ENCODE results near the gene GATAD2B.

The GATAD2B gene

DNA sequence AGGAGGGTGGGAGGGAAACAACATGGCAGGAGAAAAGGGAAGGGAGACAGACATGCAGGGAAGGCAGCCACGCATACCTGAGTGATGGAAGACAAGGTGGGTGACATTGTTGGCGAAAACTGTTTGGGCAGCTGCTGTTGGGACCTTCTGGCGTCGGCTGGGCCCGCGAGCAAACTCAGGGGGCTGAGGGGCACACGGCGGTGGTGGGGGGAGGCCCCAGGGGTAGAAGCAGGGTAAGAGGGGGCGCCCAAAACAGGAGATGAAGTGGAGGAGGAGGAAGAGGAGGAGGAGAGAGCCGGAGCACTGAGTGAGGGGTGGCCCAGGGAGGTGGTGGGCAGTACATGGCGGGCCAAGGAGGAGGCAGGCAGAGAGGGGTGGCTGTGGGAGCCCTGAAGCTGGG, 28.4 kb upstream of the GATAD2B start:
- no peak for DNase-seq

DNA sequence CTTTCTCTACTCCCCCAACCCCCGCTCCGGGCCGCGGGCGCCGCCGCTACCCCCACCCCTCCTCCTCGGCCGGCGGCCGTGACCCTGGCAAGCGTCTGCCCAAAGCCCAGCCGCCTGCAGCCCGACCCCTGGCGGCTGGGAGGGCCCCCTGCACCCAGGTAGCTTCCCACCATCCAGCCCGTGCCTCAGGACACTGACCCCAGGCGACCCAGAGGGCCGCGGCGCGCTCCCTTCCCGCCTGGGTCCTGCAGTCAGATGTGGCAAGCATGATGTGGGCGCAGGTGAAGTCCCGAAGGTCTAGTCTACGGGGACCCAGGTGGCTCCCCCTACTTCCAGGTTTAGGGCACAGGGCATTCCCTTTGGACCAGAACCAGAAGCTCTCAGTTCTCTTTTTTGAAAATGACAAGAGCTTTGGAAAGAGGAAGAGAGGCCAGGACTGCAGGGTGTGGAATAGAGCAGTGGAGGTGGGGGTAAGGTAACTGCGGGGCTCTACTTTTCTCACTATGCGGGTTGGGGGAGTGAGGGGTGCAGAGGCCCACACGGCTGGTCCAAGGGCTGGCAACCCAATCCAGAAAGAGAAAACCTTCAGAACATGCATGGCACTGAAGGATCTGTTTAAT, 24.0 kb upstream of the GATAD2B start, which contains the start of gene DENND4B:
Gene DENND4B (minus strand): TSS at position 97 of the 620 bp plus-strand sequence. CDS start 2,344 bp downstream, outside the sequence.
- DNase-seq: peak; percentile 68 to 79

DNA sequence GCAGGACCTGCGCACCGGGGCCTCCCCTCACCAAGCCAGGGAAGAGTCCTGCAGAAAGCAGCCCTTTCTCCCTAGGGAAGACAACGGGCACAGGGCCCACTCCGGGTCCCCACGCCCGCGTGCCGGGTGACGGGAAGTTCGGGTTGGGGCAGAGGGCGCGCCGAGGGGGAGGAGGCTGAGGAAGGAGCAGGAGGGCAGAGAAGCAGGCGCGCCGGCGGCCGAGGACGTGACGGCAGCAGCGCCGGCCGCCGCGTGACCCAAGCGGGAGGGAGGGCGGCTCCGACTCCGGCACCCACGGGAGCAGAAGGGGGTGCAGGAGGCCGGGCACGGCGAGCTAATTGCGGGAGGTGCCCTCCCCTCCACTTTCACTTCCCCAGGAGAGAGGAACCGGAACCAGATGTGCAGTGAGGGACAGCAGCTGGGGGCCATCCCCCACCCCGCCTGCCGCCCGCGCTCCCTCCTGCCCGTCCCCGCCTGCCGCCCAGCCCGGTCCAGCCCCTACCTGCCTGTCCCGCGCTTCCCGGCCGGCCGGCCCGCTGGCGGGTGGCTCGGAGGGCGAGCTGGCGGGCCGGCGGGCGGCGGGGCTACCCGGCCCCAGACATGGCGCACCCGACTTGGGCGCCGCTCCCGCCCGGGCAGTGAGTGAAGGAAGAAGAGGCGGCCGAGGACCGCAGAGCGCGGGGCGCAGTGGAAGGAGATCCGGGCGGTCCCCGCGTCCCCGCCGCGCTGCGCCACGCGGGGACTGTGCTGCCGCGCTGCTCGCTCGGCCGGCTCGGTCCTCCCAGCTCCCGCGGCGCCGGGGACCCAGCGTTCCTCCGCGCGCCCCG, 23.2 kb upstream of the GATAD2B start:
- peak; percentile 93 to 96 for DNase-seq

DNA sequence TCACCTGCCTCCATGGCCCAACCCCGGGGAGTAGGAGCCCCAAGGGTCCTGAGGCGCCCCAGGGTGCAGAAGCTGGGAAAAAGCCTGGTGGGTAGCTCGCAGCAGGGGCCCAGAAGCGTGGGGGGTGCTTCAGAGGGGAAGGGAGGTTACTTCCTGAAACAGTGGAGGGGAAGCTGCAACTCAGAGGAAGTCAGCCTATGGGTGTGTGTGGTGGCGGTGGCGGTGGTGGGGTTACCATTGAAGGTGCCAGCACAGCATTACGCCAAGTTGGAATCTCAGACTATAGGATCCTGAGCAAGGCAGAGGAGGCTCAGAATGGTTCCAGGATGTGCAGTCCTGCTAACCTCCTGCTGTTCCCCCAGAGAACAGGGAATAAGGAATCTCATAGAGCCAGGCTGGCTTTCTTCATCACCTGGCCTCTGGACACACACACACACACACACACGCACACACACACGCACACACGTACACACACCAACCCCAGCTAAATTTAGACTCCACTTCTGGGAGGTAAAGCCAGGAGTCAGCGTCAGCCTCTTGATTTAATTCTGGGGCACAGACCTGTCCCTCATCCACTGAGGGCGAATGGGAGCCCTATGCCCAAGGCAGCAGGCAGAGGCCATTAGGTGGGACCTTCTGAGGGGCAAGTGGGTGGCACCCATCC, 22.5 kb upstream of the GATAD2B start:
- peak; percentile 70 to 86 for DNase-seq

DNA sequence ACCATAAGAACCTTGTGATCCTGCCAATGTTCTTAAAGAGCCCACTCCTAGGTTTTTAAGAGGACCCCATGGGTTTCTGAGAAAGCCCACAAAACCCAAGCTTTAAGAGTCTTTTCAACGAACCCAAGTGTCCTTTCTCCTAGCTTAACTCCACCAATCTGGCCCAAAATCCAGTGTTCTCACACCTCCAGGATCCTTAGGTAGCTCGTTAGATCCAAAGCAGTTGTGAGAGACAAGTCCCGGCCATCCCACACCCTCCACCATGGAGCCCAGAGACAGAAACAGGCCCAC, 22.0 kb upstream of the GATAD2B start:
- no peak for DNase-seq

DNA sequence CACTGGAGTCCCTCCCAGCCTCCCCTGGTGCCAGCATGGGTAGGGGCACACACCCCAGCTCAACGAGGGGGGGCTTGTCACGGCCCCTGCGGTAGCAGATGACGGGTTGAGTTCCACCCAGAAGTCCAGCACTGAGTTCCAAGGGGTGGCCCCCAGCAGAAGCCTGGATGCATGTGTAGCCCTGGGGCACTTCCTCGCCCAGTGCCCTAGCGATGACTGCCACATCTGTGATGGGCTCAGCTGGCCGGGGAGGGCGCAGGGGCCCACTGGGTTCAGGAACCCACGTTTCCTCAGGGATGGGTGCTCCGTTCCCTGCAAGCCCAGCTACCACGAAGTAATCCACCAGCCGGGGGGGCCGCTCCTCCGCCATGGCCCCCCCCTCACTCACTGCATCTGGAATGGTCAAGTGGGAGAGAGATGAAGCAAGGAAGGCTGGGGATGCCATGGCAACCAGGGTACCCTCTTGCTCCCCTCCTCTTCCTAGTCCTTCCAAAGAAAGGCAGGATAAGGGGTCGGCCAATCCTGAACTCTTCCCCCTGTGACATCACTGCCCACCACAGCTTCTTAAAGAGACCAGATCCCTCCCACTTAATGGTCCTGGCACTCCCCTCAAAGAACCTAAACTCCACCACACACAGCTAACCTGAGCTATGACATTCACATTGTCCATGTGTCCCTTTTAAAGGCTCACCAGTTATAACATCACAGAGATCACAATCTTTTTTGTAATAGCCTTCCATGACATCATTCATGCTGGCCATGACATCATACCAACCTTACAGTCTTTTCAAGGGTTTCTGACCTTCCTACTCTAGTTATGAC, 21.4 kb upstream of the GATAD2B start:
- DNase-seq: no peak

DNA sequence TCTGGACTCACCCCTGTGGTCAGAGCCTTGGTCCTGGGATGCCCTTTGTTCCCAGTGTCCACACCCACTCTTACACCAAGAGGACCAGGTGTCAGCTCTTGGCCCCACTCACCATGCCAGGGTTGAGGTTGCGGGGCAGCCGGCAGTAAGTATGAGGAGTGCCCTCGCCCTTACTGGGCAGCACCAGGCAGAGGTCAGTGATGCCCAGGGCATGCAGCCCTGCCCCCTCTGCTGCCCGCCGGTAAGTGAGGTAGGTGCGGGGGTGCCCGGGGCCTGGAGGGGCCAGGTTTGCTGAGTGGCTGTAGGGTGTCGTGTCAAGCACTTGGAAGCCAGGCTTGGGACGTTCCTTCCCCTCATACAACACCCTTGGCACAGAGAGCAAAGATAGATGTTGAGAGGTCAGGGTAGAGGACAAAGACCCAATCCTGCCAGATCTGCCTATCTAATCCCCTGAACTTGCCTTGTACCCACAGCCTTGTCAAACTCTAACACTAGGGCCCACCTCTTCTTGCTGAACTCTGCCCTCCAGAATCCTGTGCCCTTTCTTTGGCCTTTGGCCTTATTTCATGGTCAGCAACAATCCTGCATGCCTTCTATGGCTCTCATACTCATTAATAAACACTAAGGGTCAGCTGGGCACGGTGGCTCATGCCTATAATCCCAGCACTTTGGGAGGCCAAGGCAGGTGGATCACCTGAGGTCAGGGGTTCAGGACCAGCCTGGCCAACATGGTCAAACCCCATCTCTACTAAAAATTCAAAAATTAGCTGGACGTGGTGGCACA, 20.2 kb upstream of the GATAD2B start:
- no peak for DNase-seq

DNA sequence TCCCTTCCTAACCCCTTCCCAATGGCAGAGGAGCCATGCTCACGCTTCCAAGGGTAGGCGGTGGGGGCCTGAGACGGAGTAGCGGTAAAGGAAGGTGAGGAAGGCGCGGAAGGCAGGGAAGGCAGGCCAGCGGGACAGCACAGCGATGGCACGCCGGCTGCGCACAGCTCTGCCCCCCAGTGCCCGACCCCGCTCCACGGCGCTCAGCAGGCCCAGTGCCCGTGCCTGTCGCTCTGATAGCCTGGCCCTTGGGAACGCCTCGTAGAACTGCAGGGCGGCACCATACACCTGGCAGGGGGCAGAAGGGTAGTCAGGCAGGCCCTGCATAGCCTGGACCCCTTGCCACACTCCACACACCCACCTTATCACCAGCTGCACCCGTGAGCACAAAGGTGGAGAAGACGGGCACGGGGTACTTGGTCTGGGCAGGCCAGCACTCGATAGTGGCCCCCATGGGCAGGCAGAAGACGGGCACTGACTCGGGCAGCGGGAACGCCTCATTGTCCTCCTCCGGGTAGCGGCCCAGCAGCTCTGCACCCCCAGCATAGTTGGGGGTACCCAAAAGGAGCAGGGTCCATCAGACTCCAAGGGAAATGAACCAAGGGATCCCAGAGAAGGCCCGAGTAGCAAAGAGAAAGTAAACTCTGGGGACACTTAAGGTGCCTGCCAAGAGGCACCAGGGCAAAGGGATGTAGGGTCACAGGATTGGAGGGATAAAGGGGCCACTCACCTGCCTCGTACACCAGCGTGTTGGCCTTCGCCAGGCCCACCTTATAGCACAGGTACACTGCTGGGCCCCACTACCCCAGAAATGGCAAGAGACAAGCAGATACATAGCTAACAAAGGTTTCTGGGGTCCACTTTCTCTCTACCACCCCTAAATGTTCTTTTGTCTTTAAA, 19.3 kb upstream of the GATAD2B start:
- DNase-seq: no peak

DNA sequence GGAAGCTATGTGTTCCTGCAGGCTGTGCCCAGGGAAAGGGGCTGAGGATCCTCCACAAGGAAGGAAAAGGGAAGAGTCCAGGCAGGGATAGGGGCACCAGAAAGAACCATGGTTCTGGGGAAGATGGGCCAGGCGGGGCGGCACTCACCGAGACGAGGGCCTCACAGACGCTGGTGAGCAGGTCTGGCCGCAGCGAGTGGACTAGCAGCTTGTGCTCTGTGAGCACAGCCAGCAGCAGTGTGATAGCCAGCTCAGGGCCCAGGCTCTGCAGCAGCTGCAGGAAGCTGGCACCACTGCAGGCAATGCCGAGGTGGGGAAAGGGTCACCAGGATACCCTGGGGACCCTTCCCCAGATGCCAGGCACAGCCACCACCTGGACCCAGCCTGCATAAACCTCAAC, 18.0 kb upstream of the GATAD2B start:
- no peak for DNase-seq

DNA sequence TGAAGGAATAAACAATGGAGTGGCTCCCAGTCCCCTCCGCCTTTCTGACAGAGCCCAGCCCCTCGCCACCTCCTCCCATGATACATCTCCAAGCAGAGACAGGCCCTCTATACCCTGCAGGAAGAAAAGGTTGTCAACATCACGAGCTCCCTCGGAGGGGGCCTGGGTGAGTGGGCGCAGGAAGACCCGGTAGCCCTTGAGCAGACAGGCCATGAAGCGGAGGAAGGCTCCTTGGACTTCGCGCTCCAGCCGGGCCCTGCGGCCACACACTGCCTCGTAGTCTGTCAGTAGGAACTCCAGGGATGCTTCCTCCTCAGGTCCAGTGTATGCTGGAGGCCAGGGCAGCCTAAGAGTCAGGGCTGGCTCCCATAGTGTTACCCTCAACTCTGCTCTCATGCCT, 16.7 kb upstream of the GATAD2B start:
- no peak for DNase-seq

DNA sequence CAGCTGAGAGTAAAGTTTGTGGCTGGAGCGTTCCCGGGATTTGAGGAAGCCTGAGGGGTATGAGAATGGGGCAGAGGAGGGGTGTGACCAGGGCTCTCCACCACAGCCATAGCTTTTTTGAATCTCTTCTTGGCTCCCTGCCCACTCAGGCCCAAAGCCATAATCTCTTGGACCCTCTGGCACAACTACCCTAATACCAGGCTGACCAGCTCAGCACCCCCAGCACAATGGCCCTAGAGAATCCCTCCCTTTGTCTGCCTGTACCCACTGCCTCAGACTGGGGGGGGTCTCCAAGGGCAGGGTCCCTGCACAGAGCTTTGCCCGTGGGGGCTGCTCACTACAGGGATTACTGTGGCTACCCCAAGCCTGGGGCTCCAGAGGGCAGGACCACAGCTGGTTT, 16.2 kb upstream of the GATAD2B start:
- no peak for DNase-seq

DNA sequence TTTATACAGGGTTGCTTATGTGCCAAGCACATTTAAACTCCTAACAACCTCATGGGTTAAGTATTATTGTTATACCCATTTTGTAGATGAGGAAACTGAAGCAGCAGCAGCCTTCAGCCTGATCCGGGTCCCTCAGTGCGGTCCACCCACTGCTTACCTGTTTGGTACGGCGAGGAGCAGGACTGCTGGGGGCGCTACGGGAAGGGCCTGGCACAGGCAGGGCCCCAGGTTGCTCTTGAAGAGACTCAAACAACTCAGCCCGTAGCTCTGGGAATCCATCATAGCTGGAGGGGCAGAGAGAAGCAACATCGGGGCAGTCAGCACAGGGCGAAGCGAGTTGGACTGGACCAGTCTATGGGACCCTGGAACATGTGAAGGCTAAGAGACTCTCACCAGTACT, 14.6 kb upstream of the GATAD2B start:
- no peak for DNase-seq

DNA sequence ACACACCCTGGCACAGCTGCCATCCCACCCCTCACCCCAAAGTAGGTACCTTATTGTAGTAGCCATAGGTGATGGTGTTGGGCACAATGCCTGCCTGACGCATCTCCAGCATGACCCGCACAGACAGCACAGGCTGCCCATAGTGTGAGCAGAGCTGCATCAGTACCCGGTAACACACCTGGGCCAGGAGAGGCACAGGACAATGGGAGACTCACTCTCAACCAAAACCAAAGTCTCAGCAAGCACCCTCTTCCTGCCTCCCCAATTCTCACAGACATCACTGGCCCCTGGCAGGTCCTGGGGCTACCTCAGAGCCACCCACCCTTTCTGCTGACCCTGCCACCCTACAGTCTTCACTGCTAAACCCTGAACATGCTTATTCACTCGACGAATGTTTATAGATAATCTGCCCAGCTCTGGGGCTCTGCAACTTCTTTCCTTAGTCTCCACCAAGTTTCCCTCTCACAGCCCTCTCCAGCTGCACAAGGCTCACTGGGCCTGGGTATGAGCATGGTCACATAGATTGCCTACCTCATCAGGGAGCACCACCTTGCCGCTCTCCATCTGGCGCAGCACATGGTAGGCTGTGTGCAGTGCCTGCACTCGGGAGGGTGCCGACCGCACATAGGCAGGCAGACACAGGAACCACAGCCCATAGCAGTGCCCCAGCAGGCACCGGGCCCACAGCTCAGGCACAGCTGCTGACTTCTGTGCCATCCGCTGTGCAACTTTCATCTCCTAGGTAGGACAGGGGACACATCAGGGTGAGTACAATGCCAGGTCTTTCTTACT, 13.4 kb upstream of the GATAD2B start:
- DNase-seq: no peak

DNA sequence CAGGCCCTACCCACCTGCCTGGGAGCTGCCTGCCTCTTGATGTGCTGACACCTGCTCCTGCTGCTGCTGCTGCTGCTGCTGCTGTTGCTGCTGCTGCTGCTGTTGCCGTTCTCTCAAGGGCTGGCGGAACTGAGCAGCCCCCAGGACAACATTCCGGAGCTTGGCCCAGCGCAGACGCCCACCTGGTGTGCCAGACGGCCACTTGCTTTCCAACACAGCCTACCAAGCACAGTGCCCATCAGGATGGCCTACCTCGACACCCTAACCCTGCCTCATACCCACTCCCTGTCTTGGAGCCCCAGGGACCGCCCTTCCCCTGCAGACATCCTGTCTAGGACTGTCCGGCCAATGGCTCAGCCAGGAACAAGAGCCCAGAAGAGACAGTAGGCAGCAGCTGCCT, 12.0 kb upstream of the GATAD2B start:
- DNase-seq: no peak

DNA sequence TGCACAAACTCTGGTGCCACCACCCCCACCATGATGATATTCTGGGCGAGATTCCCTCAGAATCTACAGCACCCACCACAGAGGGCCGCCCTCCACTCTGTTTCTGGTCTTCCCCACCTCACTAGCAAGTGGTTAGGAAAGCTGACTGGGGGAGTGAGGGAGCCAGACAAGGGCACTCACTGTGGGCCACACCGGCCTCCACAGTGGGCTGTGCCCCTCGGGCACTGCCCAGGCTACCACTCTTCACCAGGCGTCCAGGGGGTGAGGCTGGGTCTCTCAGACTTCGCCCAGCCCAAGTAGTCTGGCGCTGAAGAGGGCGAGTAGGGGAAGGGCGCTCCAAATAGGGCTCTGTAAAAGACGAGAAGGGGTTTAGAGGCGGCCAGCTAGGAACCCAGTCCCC, 11.2 kb upstream of the GATAD2B start:
- DNase-seq: no peak

DNA sequence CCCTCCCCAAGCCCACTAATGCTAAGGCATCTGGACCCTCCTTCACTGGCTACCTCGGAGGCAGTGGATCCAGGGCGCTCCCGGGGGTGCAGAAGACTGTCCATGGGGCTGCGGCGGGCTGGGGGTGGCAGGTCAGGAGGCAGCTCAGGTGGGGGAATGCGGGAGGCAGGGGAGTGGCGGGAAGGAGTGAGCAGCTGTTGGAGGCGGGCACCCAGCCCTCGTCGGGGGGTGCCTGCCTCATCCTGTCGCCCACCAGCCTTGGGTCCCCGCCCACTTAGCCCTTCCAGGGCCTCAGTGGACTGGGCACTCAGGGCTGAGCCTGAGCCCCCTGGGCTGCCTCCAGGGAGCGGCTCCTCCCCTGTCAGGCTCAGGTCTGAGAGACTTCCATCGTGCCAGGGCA, 10.7 kb upstream of the GATAD2B start:
- no peak for DNase-seq

DNA sequence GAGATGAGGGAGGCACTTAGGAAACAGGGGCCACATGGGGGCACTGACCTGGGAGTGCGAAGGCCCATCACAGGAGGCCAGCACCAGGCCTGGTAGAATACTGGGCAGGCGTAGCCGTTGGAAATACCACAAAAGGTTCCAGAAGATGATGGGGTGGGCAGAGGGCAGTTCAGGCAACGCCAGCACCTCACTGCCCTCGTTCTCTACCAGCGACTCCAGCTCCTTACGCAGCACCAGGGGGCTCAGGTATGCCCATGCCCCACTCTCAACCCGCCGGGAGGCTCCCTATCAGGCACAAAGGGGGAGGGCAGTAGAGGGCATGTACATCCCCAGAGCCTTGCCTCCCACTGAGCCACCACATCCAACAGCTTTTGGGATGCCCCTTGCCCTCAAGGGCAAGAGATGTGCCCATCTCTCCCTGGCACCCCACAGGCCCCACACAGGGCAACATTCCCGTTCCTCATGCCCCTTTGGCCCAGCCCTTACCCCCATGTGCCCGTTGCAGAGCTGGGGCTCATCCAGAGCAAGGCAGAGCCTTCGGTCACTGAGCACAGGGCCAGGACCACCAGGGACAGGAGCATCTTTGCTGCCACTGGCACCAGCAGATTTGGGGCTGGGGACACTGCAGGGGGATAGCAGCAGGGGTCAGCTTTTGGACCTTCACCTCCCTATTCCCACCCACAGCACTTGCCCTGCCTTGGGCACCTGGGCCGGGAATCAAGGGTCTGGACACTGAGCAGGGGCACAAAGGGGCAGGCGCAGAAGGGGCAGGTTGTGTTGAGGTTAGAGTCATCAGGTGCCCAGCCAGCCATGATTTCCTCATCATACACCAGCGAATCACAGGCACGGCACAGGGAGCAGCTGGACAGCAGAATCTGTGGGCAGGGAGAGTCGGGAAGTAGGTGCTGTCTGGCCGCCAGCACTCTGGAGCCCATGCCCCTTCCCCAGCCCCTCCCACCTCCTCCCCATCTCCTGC, 9.7 kb upstream of the GATAD2B start:
- DNase-seq: no peak

DNA sequence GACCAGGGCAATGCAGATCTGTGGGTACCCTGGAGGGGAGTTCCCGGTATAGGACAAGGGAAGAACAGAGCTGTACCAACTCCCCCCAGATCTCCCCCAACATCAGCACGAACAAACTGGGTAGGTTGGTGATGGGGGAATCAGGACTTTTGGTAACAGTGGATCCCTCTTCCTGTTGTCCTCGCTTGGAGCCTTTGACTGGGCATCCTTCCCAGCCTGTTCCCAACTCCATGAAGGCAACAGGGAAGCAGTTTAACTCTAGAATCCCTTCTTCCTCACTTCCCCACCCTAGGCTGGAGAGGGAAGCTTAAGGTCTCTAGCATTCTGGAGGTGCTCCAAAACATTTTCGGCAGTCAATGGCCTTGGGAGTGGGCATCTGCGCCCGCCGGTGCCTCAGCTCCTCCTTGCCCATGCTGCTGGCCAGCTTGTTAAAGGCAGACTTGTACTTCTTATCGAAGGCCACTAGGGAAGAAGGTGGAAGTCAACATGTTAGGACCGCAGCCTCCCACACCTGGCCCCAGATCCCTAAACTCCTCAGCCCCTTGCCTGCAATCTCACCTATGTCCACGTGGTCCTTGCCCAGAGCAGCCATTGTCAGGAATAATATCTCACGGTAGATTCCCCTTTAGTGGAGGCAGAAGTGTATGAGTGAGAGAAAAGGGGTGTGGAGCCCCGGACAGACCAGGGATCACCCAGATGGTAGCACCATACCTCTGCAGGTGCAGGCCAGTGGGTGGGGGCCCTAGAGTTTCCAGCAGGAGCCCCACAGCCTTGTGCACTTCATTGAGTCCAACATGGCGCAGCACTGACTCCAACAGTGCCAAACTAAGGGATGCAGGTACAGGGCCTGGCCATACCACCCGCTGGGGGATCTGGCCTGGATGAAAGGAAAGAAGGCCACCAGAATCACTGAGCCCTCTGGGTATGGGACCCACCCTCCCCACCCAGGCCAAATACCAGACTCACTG, 7.5 kb upstream of the GATAD2B start:
- no peak for DNase-seq

Data from bone marrow (tissue), 2 donors.